ENCODE measurements around the gene HNF1B.

DNA sequence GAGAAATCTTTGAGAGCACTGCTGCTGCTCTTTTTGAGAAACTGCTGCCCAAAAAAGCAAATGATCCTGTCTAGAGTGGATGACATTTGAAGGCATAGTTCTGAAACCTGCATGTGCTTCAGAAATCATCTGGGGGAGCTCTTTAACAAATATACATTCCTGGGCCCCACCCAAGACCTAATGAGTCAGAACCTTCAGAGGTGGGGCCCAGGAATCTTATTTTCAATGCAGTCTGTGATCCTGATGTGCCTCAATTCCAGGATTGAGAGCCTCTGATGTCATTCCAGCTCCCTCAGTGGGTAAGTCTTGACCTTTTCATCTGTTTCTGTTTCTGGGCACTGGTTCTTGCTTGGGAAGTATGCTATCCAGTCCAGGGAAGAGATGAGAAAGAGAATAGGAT lies 42.3 kb downstream of the HNF1B start:
- TF ChIP-seq MYC (IDR thresholded peaks at IDR 0.05; ENCODE audit: low read depth, low read length) (no peak), CTCF (IDR thresholded peaks at IDR 0.05; ENCODE audit: extremely low read depth in 1 of 2, insufficient read depth in 1 of 2, low read depth in 1 of 2, low read length in 2 of 2) (no peak), GATA2 (IDR thresholded peaks at IDR 0.05; ENCODE audit: insufficient read depth, insufficient read length, low read depth, low read length) (no peak), FOS (IDR thresholded peaks at IDR 0.05; ENCODE audit: borderline replicate concordance, insufficient read depth, low read length) (no peak), POLR2A (IDR thresholded peaks at IDR 0.05; ENCODE audit: low read depth, low read length) (no peak), EZH2 (IDR thresholded peaks at IDR 0.05; ENCODE audit: borderline replicate concordance, low read depth, low read length, severe bottlenecking) (no peak), POLR2AphosphoS5 (IDR thresholded peaks at IDR 0.05; ENCODE audit: insufficient read depth, low read depth, low read length) (no peak), JUN (IDR thresholded peaks at IDR 0.05; ENCODE audit: borderline replicate concordance, insufficient read depth, insufficient read length, low read depth) (no peak)
- TF ChIP-seq, protein P1, sequence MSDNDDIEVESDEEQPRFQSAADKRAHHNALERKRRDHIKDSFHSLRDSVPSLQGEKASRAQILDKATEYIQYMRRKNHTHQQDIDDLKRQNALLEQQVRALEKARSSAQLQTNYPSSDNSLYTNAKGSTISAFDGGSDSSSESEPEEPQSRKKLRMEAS (IDR thresholded peaks at IDR 0.05; ENCODE audit: insufficient read depth, insufficient read length), result no peak

All from endothelial cell of umbilical vein (primary cell).